HEK293 (cell line): Measurements from ENCODE around the gene TRAF3IP3.

ENCODE experiments used
- CTCF ChIA-PET: fragments of 350-600 bp; formaldehyde crosslinking; extraction: SDS; loops from one replicate; lab custom pipeline; 2021; ENCODE audit warnings: antibody characterized with exemption; lab: Yijun Ruan, JAX
- POLR2A ChIA-PET: fragments of 300-600 bp; formaldehyde crosslinking; extraction: SDS; loops from one replicate; lab custom pipeline; 2020; ENCODE audit warnings: antibody characterized with exemption, inconsistent platforms; lab: Yijun Ruan, JAX
- H3K27ac ChIP-seq: fragments of 200-500 bp; sonication (Bioruptor generic); 2 replicates; pipeline ENCODE4 v1.5.1; 2014; ENCODE audit warnings: low read depth, low read length, control low read depth, inconsistent platforms; ENCODE audit errors: extremely low read depth
- H3K36me3 ChIP-seq, 2 experiments: fragments of 200-500 bp in 1 of 2; sonication (Bioruptor generic) in 1 of 2; 1 replicate in 1 of 2; 2 replicates in 1 of 2; pipeline ENCODE4 v1.5.1; 2014 to 2017; ENCODE audit warnings: inconsistent platforms in 2 of 2, low read length in 2 of 2; ENCODE audit not compliant: control insufficient read depth in 2 of 2, insufficient read depth in 1 of 2
- H3K4me1 ChIP-seq: fragments of 200-500 bp; sonication (Bioruptor generic); 2 replicates; pipeline ENCODE4 v1.5.1; 2014; ENCODE audit warnings: mild to moderate bottlenecking, low read length, inconsistent platforms; ENCODE audit not compliant: control insufficient read depth, insufficient read depth
- H3K4me3 ChIP-seq: 2 replicates; pipeline ENCODE4 v1.5.1; 2011; ENCODE audit warnings: low read depth, mild to moderate bottlenecking, control low read depth, low read length, moderate library complexity
- H3K9me3 ChIP-seq: fragments of 200-500 bp; sonication (Bioruptor generic); 2 replicates; pipeline ENCODE4 v1.5.1; 2014; ENCODE audit warnings: low read depth, low read length, inconsistent platforms; ENCODE audit not compliant: control insufficient read depth, insufficient read depth
- FEZF1 ChIP-seq: fragments of 450-650 bp; formaldehyde crosslinking; IDR thresholded peaks from 2 replicates; pipeline ENCODE4 v1.5.1; 2016; ENCODE audit warnings: missing biosample characterization, missing genetic modification characterization
- HOXC10 ChIP-seq: sonication (generic); formaldehyde crosslinking; IDR thresholded peaks from 2 replicates; pipeline ENCODE4 v1.8.1; 2023; ENCODE audit warnings: mild to moderate bottlenecking, missing genetic modification reagents
- KLF17 ChIP-seq: fragments of 450-650 bp; formaldehyde crosslinking; IDR thresholded peaks from 2 replicates; pipeline ENCODE4 v1.5.1; 2016; ENCODE audit warnings: missing biosample characterization, missing genetic modification characterization
- MZF1 ChIP-seq: fragments of 450-650 bp; formaldehyde crosslinking; IDR thresholded peaks from 2 replicates; pipeline ENCODE4 v1.5.1; 2017; ENCODE audit warnings: missing biosample characterization, missing genetic modification characterization, borderline replicate concordance
- SCRT1 ChIP-seq: fragments of 450-650 bp; formaldehyde crosslinking; IDR thresholded peaks from 2 replicates; pipeline ENCODE4 v1.5.1; 2016; ENCODE audit warnings: missing biosample characterization, missing genetic modification characterization, borderline replicate concordance
- SCRT2 ChIP-seq: fragments of 450-650 bp; formaldehyde crosslinking; IDR thresholded peaks from 2 replicates; pipeline ENCODE4 v1.5.1; 2016; ENCODE audit warnings: missing biosample characterization, missing genetic modification characterization
- ZBTB11 ChIP-seq: fragments of 450-650 bp; formaldehyde crosslinking; conservative IDR thresholded peaks from 2 replicates; pipeline ENCODE4 v1.5.1; 2016; ENCODE audit warnings: low read depth, missing biosample characterization, missing genetic modification characterization
- ZBTB17 ChIP-seq: fragments of 450-650 bp; formaldehyde crosslinking; IDR thresholded peaks from 2 replicates; pipeline ENCODE4 v1.5.1; 2016; ENCODE audit warnings: missing biosample characterization, missing genetic modification characterization
- ZBTB48 ChIP-seq: fragments of 450-650 bp; formaldehyde crosslinking; IDR thresholded peaks from 2 replicates; pipeline ENCODE4 v1.5.1; 2016; ENCODE audit warnings: missing biosample characterization, missing genetic modification characterization
- ZNF121 ChIP-seq: fragments of 450-650 bp; formaldehyde crosslinking; IDR thresholded peaks from 2 replicates; pipeline ENCODE4 v1.5.1; 2016; ENCODE audit warnings: missing biosample characterization, missing genetic modification characterization
- ZNF155 ChIP-seq: fragments of 450-650 bp; formaldehyde crosslinking; IDR thresholded peaks from 2 replicates; pipeline ENCODE4 v1.5.1; 2016; ENCODE audit warnings: missing biosample characterization, missing genetic modification characterization
- ZNF16 ChIP-seq: fragments of 450-650 bp; formaldehyde crosslinking; IDR thresholded peaks from 2 replicates; pipeline ENCODE4 v1.5.1; 2016; ENCODE audit warnings: low read depth, missing biosample characterization, missing genetic modification characterization
- ZNF174 ChIP-seq: fragments of 450-650 bp; formaldehyde crosslinking; IDR thresholded peaks from 2 replicates; pipeline ENCODE4 v1.5.0; 2017; ENCODE audit warnings: missing biosample characterization, mild to moderate bottlenecking, missing genetic modification characterization
- ZNF202 ChIP-seq: fragments of 450-650 bp; formaldehyde crosslinking; IDR thresholded peaks from 2 replicates; pipeline ENCODE4 v1.5.1; 2016; ENCODE audit warnings: missing biosample characterization, missing genetic modification characterization, borderline replicate concordance
- ZNF239 ChIP-seq: fragments of 450-650 bp; formaldehyde crosslinking; IDR thresholded peaks from 2 replicates; pipeline ENCODE4 v1.5.1; 2016; ENCODE audit warnings: missing biosample characterization, missing genetic modification characterization
- ZNF391 ChIP-seq: fragments of 450-650 bp; formaldehyde crosslinking; IDR thresholded peaks from 2 replicates; pipeline ENCODE4 v1.5.1; 2016; ENCODE audit warnings: low read depth, missing biosample characterization, missing genetic modification characterization, borderline replicate concordance
- ZNF394 ChIP-seq: fragments of 450-650 bp; formaldehyde crosslinking; IDR thresholded peaks from 2 replicates; pipeline ENCODE4 v1.5.1; 2016; ENCODE audit warnings: missing biosample characterization, missing genetic modification characterization, mild to moderate bottlenecking, moderate library complexity, borderline replicate concordance
- ZNF48 ChIP-seq: fragments of 450-650 bp; formaldehyde crosslinking; IDR thresholded peaks from 2 replicates; pipeline ENCODE4 v1.5.1; 2016; ENCODE audit warnings: missing biosample characterization, missing genetic modification characterization
- ZNF571 ChIP-seq: fragments of 450-650 bp; formaldehyde crosslinking; IDR thresholded peaks from 2 replicates; pipeline ENCODE4 v1.5.0; 2017; ENCODE audit warnings: missing biosample characterization, missing genetic modification characterization
- ZNF792 ChIP-seq: fragments of 450-650 bp; formaldehyde crosslinking; IDR thresholded peaks from 2 replicates; pipeline ENCODE4 v1.5.1; 2016; ENCODE audit warnings: missing biosample characterization, missing genetic modification characterization
- ZNF837 ChIP-seq: fragments of 450-650 bp; formaldehyde crosslinking; IDR thresholded peaks from 2 replicates; pipeline ENCODE4 v1.5.1; 2016; ENCODE audit warnings: missing biosample characterization, missing genetic modification characterization
- ZSCAN23 ChIP-seq: fragments of 450-650 bp; formaldehyde crosslinking; IDR thresholded peaks from 2 replicates; pipeline ENCODE4 v1.5.1; 2016; ENCODE audit warnings: missing biosample characterization, missing genetic modification characterization
- ZSCAN30 ChIP-seq: fragments of 450-650 bp; IDR thresholded peaks from 2 replicates; pipeline ENCODE4 v1.5.1; 2018; ENCODE audit warnings: missing biosample characterization, mild to moderate bottlenecking, missing genetic modification characterization, moderate library complexity
- TF ChIP-seq, protein P1 (sequence below): fragments of 450-650 bp; formaldehyde crosslinking; IDR thresholded peaks from 2 replicates; pipeline ENCODE4 v1.5.1; 2016; ENCODE audit warnings: missing biosample characterization, missing genetic modification characterization
- TF ChIP-seq, protein P2 (sequence below): fragments of 450-650 bp; formaldehyde crosslinking; IDR thresholded peaks from 2 replicates; pipeline ENCODE4 v1.5.1; 2016; ENCODE audit warnings: missing biosample characterization, missing genetic modification characterization

Gene TRAF3IP3

DNA sequence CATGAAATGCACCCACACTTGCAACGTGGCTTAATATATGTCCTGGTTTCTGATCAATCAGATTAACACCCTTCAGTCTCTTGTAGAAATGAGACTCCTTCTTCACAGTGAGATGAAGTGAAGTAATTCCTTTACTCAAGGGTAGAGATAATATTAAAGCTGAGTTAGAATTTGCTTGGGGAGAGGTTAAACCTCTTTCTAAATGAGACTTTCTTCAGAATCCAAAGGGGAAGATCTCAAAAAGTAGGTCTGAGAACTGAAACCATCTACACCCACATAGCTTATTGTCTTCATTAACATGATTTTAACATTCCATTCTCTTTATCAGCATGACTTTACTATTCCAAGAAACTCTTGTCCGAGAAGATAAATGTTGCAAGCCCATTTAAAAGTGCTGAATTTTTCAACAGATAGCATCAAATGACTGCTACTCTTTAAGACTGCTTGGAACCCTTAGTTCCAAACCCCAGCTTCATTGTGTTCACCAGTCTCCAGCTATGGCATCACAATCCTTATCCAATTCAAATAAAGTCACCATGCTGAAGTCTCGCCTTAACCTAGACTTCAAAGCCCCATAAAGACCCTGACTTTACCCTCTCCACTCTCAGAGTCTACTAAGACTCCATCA, 19.2 kb upstream of the TRAF3IP3 start:
- ChIA-PET CTCF (interaction anchor here (0.8 to 4.4 kb wide), 4 partner anchors 8 to 43 kb away, joined by 3 to 28 read pairs (median 6); no protein-coding TSS in a partner anchor), POLR2A (no interaction called here)
- no peaks in the 10 kb centered on the region for H3K36me3 ChIP-seq
- TF ChIP-seq ZNF571, result no peak
- no peak for TF ChIP-seq ZNF837 (tag by site-specific recombination)
- TF ChIP-seq ZSCAN23, result no peak
- no peak for TF ChIP-seq FEZF1 (tag by site-specific recombination)
- no peak for TF ChIP-seq ZNF155 (tag by site-specific recombination)
- no peak for TF ChIP-seq MZF1
- TF ChIP-seq KLF17 (tag by site-specific recombination), result no peak
- TF ChIP-seq ZNF16 (tag by site-specific recombination), result no peak
- no peak for TF ChIP-seq ZBTB11 (tag by site-specific recombination)
- TF ChIP-seq ZNF391 (tag by site-specific recombination), result no peak
- no peak for TF ChIP-seq ZNF792 (tag by site-specific recombination)
- TF ChIP-seq ZNF394 (tag by site-specific recombination), result no peak
- H3K27ac ChIP-seq, result no peak overlapping the region
- no peaks in the 10 kb centered on the region for H3K9me3 ChIP-seq
- no peaks in the 10 kb centered on the region for H3K4me1 ChIP-seq
- no peak overlapping the region for H3K4me3 ChIP-seq

DNA sequence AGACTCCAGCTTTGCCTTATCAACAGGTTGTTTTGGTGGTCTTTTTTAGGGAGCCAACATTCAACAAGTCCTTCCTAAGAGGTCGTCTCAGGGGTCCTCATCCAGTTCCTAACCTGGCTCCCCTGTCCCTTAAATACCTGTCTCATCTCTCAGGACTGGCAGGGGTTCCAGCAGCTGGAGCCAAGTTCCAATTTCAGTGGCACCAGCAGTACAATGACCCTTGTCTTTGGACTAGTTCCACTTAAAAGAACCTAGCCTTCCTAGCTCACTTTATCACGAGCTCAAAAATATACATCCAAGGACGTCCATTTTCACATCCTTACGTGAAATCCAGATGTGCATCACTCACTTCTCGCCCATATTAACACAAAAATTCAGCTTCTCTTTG, 18.7 kb upstream of the TRAF3IP3 start:
- ChIA-PET CTCF (interaction anchor here (0.8 to 4.4 kb wide), 4 partner anchors 8 to 44 kb away, joined by 3 to 28 read pairs (median 6); no protein-coding TSS in a partner anchor), POLR2A (no interaction called here)
- Histone ChIP-seq H3K4me1 (no peaks in the 10 kb centered on the region), H3K36me3 (no peaks in the 10 kb centered on the region), H3K9me3 (no peaks in the 10 kb centered on the region), H3K4me3 (no peak overlapping the region), H3K27ac (no peak overlapping the region)
- TF ChIP-seq ZNF202 (tag by site-specific recombination) (no peak), SCRT1 (0 out of 2 replicates have a peak, but pooled peaks have one; percentile 20), ZSCAN30 (tag by site-specific recombination) (no peak), SCRT2 (peak; percentile 65)

GRCh38 chr1:209738270-209738669, 17.6 kb upstream of the TRAF3IP3 start:
- POLR2A ChIA-PET, result no interaction called here
- CTCF ChIA-PET, result interaction anchor here (0.6 to 2.4 kb wide), 3 partner anchors 10 to 162 kb away, joined by 4 to 10 read pairs (median 5); no protein-coding TSS in a partner anchor

More at GRCh38 chr1:209738270-209738669, 17.6 kb upstream of the TRAF3IP3 start:
- Histone ChIP-seq H3K4me1 (no peaks in the 10 kb centered on the region), H3K27ac (no peak overlapping the region), H3K9me3 (no peaks in the 10 kb centered on the region), H3K36me3 (no peaks in the 10 kb centered on the region), H3K4me3 (no peak overlapping the region)
- TF ChIP-seq ZNF48 (tag by site-specific recombination) (no peak), ZNF174 (no peak), HOXC10 (no peak), ZNF239 (tag by site-specific recombination) (no peak), ZBTB48 (tag by site-specific recombination) (no peak), ZBTB17 (no peak), ZNF121 (tag by site-specific recombination) (no peak), SCRT2 (no peak)
- TF ChIP-seq, protein P1, sequence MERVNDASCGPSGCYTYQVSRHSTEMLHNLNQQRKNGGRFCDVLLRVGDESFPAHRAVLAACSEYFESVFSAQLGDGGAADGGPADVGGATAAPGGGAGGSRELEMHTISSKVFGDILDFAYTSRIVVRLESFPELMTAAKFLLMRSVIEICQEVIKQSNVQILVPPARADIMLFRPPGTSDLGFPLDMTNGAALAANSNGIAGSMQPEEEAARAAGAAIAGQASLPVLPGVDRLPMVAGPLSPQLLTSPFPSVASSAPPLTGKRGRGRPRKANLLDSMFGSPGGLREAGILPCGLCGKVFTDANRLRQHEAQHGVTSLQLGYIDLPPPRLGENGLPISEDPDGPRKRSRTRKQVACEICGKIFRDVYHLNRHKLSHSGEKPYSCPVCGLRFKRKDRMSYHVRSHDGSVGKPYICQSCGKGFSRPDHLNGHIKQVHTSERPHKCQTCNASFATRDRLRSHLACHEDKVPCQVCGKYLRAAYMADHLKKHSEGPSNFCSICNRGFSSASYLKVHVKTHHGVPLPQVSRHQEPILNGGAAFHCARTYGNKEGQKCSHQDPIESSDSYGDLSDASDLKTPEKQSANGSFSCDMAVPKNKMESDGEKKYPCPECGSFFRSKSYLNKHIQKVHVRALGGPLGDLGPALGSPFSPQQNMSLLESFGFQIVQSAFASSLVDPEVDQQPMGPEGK, result no peak
- TF ChIP-seq, protein P2, sequence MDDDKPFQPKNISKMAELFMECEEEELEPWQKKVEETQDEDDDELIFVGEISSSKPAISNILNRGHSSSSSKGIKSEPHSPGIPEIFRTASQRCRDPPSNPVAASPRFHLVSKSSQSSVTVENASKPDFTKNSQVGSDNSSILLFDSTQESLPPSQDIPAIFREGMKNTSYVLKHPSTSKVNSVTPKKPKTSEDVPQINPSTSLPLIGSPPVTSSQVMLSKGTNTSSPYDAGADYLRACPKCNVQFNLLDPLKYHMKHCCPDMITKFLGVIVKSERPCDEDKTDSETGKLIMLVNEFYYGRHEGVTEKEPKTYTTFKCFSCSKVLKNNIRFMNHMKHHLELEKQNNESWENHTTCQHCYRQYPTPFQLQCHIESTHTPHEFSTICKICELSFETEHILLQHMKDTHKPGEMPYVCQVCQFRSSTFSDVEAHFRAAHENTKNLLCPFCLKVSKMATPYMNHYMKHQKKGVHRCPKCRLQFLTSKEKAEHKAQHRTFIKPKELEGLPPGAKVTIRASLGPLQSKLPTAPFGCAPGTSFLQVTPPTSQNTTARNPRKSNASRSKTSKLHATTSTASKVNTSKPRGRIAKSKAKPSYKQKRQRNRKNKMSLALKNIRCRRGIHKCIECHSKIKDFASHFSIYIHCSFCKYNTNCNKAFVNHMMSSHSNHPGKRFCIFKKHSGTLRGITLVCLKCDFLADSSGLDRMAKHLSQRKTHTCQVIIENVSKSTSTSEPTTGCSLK (tag by site-specific recombination), result no peak
